ENCODE results near the gene IGSF6.

DNA sequence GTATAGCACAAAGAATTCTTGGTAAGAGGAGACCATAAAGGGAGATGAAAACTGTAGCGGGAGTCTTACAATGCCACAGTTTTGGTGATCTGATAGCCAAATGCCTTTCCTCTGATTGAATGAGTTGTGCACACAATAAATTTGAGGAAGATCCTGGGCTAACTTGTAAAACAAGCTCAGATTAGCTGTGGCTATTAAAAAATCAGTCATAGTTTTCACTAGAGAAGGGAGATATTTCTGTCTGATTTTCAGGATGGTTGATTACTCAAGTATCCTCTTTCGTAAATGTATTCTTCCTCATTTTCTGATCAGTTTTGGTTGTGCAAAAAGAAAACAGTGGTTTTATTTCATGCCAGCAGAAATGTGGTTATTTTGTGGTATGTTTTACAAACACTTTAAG is 62.1 kb downstream of the IGSF6 start:
- TF ChIP-seq BHLHE40 (IDR thresholded peaks at IDR 0.05; ENCODE audit: borderline replicate concordance) (no peak), ARNT (IDR thresholded peaks at IDR 0.05) (no peak), SP1 (IDR thresholded peaks at IDR 0.05) (no peak), TARDBP (IDR thresholded peaks at IDR 0.05) (no peak), PKNOX1 (IDR thresholded peaks at IDR 0.05) (no peak), CTBP1 (IDR thresholded peaks at IDR 0.05; ENCODE audit: borderline replicate concordance) (no peak), L3MBTL2 (conservative IDR thresholded peaks at IDR 0.05) (no peak), FOXA1 (IDR thresholded peaks at IDR 0.05) (no peak), SUZ12 (IDR thresholded peaks at IDR 0.05) (no peak)

All from HEK293T (cell line).